Gastroesophageal sphincter (tissue), 4 donors: ENCODE results near the gene GRB7. TPM values are rescaled to one million over a fixed set of nuclear protein-coding genes. Genes with fewer than 3 reads are reported as not detected.

ENCODE experiments used
- ATAC-seq: fragments of 150-250 bp; one replicate; pipeline ENCODE4 v1.9.1; 2016; ENCODE audit warnings: mild to moderate bottlenecking, moderate library complexity
- H3K27ac ChIP-seq, 4 donors: fragments of 200-600 bp; sonication (generic) in 3 of 4; 1 replicate in 3 of 4; 2 replicates in 1 of 4; pipeline ENCODE4 v1.5.1; 2016 to 2019
- H3K27me3 ChIP-seq: fragments of 200-600 bp; sonication (generic); one replicate; pipeline ENCODE4 v1.5.1; 2019
- H3K36me3 ChIP-seq, 2 donors: fragments of 200-600 bp; sonication (generic); one replicate each; pipeline ENCODE4 v1.5.1; 2019; ENCODE audit warnings: control low read depth in 1 of 2
- H3K4me1 ChIP-seq, 3 donors: fragments of 200-600 bp; sonication (generic); 1 replicate in 2 of 3; 2 replicates in 1 of 3; pipeline ENCODE4 v1.5.1; 2016 to 2019; ENCODE audit warnings: control low read depth in 2 of 3
- H3K4me3 ChIP-seq, 2 donors: fragments of 200-600 bp; sonication (generic); one replicate each; pipeline ENCODE4 v1.5.1; 2019; ENCODE audit warnings: mild to moderate bottlenecking in 1 of 2, moderate library complexity in 1 of 2
- H3K9me3 ChIP-seq, 3 donors: fragments of 200-600 bp; sonication (generic); one replicate each; pipeline ENCODE4 v1.5.1; 2017 to 2019; ENCODE audit warnings: control low read depth in 2 of 3
- EP300 ChIP-seq: sonication (generic); formaldehyde crosslinking; IDR thresholded peaks from one replicate; pipeline ENCODE4 v1.6.1; 2017; ENCODE audit warnings: antibody characterized with exemption, mild to moderate bottlenecking
- POLR2A ChIP-seq, 2 donors: fragments of 450-650 bp; IDR thresholded peaks; one replicate each; pipeline ENCODE4 v1.6.1; 2017; ENCODE audit warnings: antibody characterized with exemption in 2 of 2, mild to moderate bottlenecking in 2 of 2, moderate library complexity in 1 of 2
- POLR2AphosphoS5 ChIP-seq: sonication (generic); formaldehyde crosslinking; IDR thresholded peaks from one replicate; pipeline ENCODE4 v1.6.1; 2017; ENCODE audit warnings: antibody characterized with exemption
- WGBS, 2 donors: methylation state at CpG; one replicate each; pipeline ENCODE4 v1.1.5; 2018; ENCODE audit warnings: low coverage in 1 of 2; 5-methylcytosine and 5-hydroxymethylcytosine counted together
- total RNA-seq, 4 donors: library from RNA; depleted of rRNA; stranded (reverse); fragments of >200 nt; gene quantifications; one replicate each; pipeline ENCODE4 v1.1.0, GENCODE V29; 2016
- TF ChIP-seq, protein P1 (sequence below), 4 experiments: fragments of 200-600 bp in 2 of 4; fragments of 450-650 bp in 2 of 4; sonication (generic) in 1 of 4; IDR thresholded peaks; one replicate each; pipeline ENCODE4 v1.5.1; 2017 to 2019; ENCODE audit warnings: antibody characterized with exemption in 4 of 4, mild to moderate bottlenecking in 2 of 4, moderate library complexity in 2 of 4

GRB7 gene
- total RNA-seq, 4 donors from 2014 or later, result 0.85 to 5.8 TPM; not detected in 2

DNA sequence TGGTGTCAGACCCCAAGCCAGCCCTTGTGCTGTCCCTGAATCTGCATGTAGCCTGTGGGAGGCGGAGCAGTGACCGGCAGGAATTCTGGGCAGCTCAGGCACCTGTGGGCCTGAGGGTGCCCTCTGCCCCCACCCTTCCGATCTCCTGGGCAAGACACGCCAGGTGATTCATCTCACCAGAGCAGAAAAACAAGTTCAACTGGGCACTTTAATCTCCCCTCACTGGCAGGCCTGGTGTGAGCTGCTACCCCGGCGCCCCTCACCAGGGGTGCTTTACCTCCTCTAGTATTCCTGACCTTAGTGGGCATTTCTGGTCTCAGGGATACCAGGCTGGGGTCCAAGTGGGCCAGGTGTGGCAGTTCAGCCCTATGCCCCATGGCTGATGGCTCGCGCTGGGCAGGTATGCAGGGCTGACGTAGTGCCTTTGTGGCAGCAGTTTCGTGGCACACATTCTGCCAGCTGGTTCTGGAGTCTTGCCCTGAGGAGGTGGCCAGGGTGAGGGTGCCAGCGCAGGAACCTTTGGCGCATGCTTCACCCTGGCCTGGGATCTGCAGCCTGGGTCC is 31.9 kb upstream of the GRB7 start:
- peaks cover 0 to 42% of the 10 kb centered on the region in 2 donors for H3K36me3 ChIP-seq
- no peak overlapping the region for H3K4me3 ChIP-seq
- H3K27ac ChIP-seq, result peak overlapping the region in 3 of 4 donors; percentile 15 to 55 (median 45)
- TF ChIP-seq, protein P1, sequence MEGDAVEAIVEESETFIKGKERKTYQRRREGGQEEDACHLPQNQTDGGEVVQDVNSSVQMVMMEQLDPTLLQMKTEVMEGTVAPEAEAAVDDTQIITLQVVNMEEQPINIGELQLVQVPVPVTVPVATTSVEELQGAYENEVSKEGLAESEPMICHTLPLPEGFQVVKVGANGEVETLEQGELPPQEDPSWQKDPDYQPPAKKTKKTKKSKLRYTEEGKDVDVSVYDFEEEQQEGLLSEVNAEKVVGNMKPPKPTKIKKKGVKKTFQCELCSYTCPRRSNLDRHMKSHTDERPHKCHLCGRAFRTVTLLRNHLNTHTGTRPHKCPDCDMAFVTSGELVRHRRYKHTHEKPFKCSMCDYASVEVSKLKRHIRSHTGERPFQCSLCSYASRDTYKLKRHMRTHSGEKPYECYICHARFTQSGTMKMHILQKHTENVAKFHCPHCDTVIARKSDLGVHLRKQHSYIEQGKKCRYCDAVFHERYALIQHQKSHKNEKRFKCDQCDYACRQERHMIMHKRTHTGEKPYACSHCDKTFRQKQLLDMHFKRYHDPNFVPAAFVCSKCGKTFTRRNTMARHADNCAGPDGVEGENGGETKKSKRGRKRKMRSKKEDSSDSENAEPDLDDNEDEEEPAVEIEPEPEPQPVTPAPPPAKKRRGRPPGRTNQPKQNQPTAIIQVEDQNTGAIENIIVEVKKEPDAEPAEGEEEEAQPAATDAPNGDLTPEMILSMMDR (IDR thresholded peaks at IDR 0.05), result no peak
- TF ChIP-seq POLR2A (IDR thresholded peaks at IDR 0.05) (no peak), POLR2AphosphoS5 (no peak), EP300 (no peak)
- WGBS, 2 donors, result 80% methylated on average over 2 of the region's 12 CpGs; no CpG with 5 or more reads in 1 of the 2 donors
- H3K27me3 ChIP-seq, result no peaks in the 10 kb centered on the region
- no peak for ATAC-seq
- peaks cover 0 to 53% (median 15%) of the 10 kb centered on the region in 3 donors for H3K4me1 ChIP-seq
- no peaks in the 10 kb centered on the region for H3K9me3 ChIP-seq

DNA sequence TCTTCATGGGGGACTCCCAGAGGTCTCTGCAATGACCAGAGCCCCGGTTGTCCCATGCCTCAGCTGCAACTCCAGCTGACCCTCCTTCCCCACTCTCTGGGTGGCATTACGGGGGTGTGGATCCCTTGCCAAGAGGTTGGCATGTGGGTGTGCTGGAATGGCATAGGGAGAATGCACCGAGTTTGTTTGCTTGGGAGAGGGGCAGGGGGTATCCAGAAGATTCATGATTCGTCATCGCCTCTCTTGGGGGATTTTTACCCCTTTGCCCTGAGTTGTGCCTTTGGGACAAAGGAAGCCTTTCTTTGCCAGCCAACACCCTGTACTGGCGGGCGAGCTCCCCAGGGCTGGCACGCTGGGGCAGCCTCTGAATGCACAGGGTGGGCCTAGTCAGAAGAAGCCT is 31.4 kb upstream of the GRB7 start:
- H3K4me1 ChIP-seq, result peaks cover 0 to 48% (median 10%) of the 10 kb centered on the region in 3 donors
- no peak overlapping the region for H3K4me3 ChIP-seq
- 63% methylated on average over 2 of the region's 8 CpGs; no CpG with 5 or more reads in 1 of the 2 donors for WGBS, 2 donors
- TF ChIP-seq EP300 (no peak), POLR2A (IDR thresholded peaks at IDR 0.05) (no peak), POLR2AphosphoS5 (no peak)
- TF ChIP-seq, protein P1 (IDR thresholded peaks at IDR 0.05), result no peak
- peak overlapping the region in 2 of 4 donors; percentile 45 to 55 for H3K27ac ChIP-seq
- no peaks in the 10 kb centered on the region for H3K9me3 ChIP-seq
- H3K27me3 ChIP-seq, result no peaks in the 10 kb centered on the region
- peaks cover 0 to 47% of the 10 kb centered on the region in 2 donors for H3K36me3 ChIP-seq
- no peak for ATAC-seq

DNA sequence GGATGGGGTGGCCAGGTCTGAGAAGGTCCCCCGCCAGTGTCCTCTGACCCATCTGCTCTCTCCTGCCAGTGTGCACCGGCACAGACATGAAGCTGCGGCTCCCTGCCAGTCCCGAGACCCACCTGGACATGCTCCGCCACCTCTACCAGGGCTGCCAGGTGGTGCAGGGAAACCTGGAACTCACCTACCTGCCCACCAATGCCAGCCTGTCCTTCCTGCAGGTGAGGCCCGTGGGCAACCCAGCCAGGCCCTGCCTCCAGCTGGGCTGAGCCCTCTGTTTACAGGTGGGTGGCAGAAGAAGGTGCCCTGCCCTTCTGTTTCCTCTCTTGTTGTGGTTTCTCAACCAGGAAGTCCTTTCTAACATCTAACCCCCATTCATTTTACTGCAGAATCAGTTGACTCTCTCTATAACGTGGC is 30.8 kb upstream of the GRB7 start:
- no peak overlapping the region for H3K4me3 ChIP-seq
- no peak for ATAC-seq

DNA sequence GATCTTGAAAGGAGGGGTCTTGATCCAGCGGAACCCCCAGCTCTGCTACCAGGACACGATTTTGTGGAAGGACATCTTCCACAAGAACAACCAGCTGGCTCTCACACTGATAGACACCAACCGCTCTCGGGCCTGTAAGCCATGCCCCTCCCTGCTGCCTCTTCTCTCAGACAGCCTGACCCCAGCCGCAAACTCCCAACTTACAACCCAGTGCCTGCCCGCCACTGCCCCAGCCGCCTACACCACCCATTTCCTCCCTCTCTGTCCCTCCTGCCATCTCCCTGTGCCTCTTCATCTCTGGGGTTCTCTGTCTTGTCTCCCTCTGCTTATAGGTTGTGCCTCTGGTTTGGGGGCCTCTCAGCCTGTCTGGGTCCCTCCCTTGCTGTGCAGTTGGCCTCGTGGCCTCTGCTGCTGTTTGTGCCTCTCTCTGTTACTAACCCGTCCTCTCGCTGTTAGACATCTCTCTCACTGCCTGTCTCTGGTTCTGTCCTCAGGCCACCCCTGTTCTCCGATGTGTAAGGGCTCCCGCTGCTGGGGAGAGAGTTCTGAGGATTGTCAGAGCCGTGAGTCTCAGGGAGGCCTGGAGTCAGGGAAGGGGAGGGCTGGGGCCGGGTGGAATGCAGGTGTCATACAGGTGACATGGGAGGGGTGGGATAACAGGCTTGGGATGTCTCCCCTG is 28.3 kb upstream of the GRB7 start:
- no peak for ATAC-seq
- H3K27me3 ChIP-seq, result no peaks in the 10 kb centered on the region
- H3K4me3 ChIP-seq, result no peak overlapping the region
- no peak overlapping the region for H3K27ac ChIP-seq
- H3K36me3 ChIP-seq, result peaks cover 0 to 78% of the 10 kb centered on the region in 2 donors
- TF ChIP-seq POLR2AphosphoS5 (no peak), EP300 (no peak), POLR2A (IDR thresholded peaks at IDR 0.05) (no peak)
- TF ChIP-seq, protein P1 (IDR thresholded peaks at IDR 0.05), result no peak
- peaks cover 0 to 17% (median 4%) of the 10 kb centered on the region in 3 donors for H3K4me1 ChIP-seq
- H3K9me3 ChIP-seq, result no peaks in the 10 kb centered on the region
- WGBS, 2 donors, result 91% methylated on average over 7 of the region's 14 CpGs; no CpG with 5 or more reads in 1 of the 2 donors

More for the DNA sequence above, 30.8 kb upstream of the GRB7 start:
- no peaks in the 10 kb centered on the region for H3K27me3 ChIP-seq
- H3K4me1 ChIP-seq, result peaks cover 0 to 42% (median 5%) of the 10 kb centered on the region in 3 donors
- WGBS, 2 donors, result 67 to 100% methylated on average over 1 of the region's 7 CpGs
- H3K36me3 ChIP-seq, result peaks cover 0 to 53% of the 10 kb centered on the region in 2 donors
- no peaks in the 10 kb centered on the region for H3K9me3 ChIP-seq
- H3K27ac ChIP-seq, result peak overlapping the region in 2 of 4 donors; percentile 44 to 45
- no peak for TF ChIP-seq EP300
- no peak for TF ChIP-seq POLR2AphosphoS5
- TF ChIP-seq POLR2A (IDR thresholded peaks at IDR 0.05), result no peak
- TF ChIP-seq, protein P1 (IDR thresholded peaks at IDR 0.05), result no peak
